ENCODE measurements around the gene KRT32.
"Not testable (repeated sequence)": the region's sequence is repeated elsewhere in the genome, so short reads cannot be mapped to it uniquely, and the experiment has no call there.

Gene KRT32

GRCh38 chr17:41464173-41464572 lies 3.0 kb downstream of the KRT32 start:
- no peak for DNase-seq (ENCODE audit: low spot score)

GRCh38 chr17:41463746-41464145 lies 3.4 kb downstream of the KRT32 start:
- no peak for DNase-seq (ENCODE audit: low spot score)

GRCh38 chr17:41462705-41463104 lies 4.5 kb downstream of the KRT32 start:
- no peak for DNase-seq (ENCODE audit: low spot score)

- DNase-seq (ENCODE audit: low spot score): no peak
Measured at GRCh38 chr17:41457676-41458075, 9.5 kb downstream of the KRT32 start.

- DNase-seq (ENCODE audit: low spot score): no peak
Measured at GRCh38 chr17:41456204-41456603, 11.0 kb downstream of the KRT32 start.

GRCh38 chr17:41455236-41455635 lies 11.9 kb downstream of the KRT32 start:
- DNase-seq (ENCODE audit: low spot score): no peak

- DNase-seq (ENCODE audit: low spot score): no peak
Measured at GRCh38 chr17:41453066-41453465, 14.1 kb downstream of the KRT32 start.

GRCh38 chr17:41452281-41452680 lies 14.9 kb downstream of the KRT32 start:
- no peak for DNase-seq (ENCODE audit: low spot score)

GRCh38 chr17:41451154-41451728 lies 15.9 kb downstream of the KRT32 start:
- DNase-seq (ENCODE audit: low spot score): no peak

GRCh38 chr17:41449008-41449407 lies 18.2 kb downstream of the KRT32 start:
- no peak for DNase-seq (ENCODE audit: low spot score)

GRCh38 chr17:41448506-41448905 lies 18.7 kb downstream of the KRT32 start:
- DNase-seq (ENCODE audit: low spot score): no peak

- no peak for DNase-seq (ENCODE audit: low spot score)
Measured at GRCh38 chr17:41446806-41447205, 20.4 kb downstream of the KRT32 start.

GRCh38 chr17:41444640-41445039 lies 22.5 kb downstream of the KRT32 start:
- no peak for DNase-seq (ENCODE audit: low spot score)

GRCh38 chr17:41444186-41444585 lies 23.0 kb downstream of the KRT32 start:
- no peak for DNase-seq (ENCODE audit: low spot score)

- no peak for DNase-seq (ENCODE audit: low spot score)
Measured at GRCh38 chr17:41442739-41443138, 24.4 kb downstream of the KRT32 start.

GRCh38 chr17:41440531-41441033 lies 26.6 kb downstream of the KRT32 start, which contains the start of gene KRT38:
TSS of gene KRT38 (minus strand) at chr17:41440983. CDS start at chr17:41440921, 62 bp downstream.
- no peak for DNase-seq (ENCODE audit: low spot score)

- DNase-seq (ENCODE audit: low spot score): no peak
Measured at GRCh38 chr17:41439375-41439774, 27.8 kb downstream of the KRT32 start.

- DNase-seq (ENCODE audit: low spot score): no peak
Measured at GRCh38 chr17:41437769-41438168, 29.4 kb downstream of the KRT32 start.

GRCh38 chr17:41437254-41437653 lies 29.9 kb downstream of the KRT32 start:
- no peak for DNase-seq (ENCODE audit: low spot score)

GRCh38 chr17:41434415-41434814 lies 32.8 kb downstream of the KRT32 start:
- no peak for DNase-seq (ENCODE audit: low spot score)

- no peak for DNase-seq (ENCODE audit: low spot score)
Measured at GRCh38 chr17:41434005-41434404, 33.2 kb downstream of the KRT32 start.

- no peak for DNase-seq (ENCODE audit: low spot score)
Measured at GRCh38 chr17:41433586-41433985, 33.6 kb downstream of the KRT32 start.

GRCh38 chr17:41430376-41430775 lies 36.8 kb downstream of the KRT32 start:
- not testable (repeated sequence) for DNase-seq (ENCODE audit: low spot score)

GRCh38 chr17:41429667-41430066 lies 37.5 kb downstream of the KRT32 start:
- no peak for DNase-seq (ENCODE audit: low spot score)
